Measurements from ENCODE around the gene LTBP3. TPM values are rescaled to one million over a fixed set of nuclear protein-coding genes. Genes with fewer than 3 reads are reported as not detected.

The LTBP3 gene
- total and polyA plus RNA-seq, 2 of the 13 experiments (the other 11 are each of a cell fraction or from before 2014, with no cell fraction given) = 12.2 to 68.1 TPM

GRCh38 chr11:65504674-65505465 is 53.3 kb downstream of the LTBP3 start:
- H3K36me3 ChIP-seq (replicated peaks in 1 of 2; ENCODE audit: control insufficient read depth in 1 of 2, insufficient read depth in 2 of 2, low read length in 2 of 2) = peaks cover 6 to 40% of the 10 kb centered on the region in 2 experiments
- H4K20me1 ChIP-seq (ENCODE audit: insufficient read depth, low read length) = peaks cover 76% of the 10 kb centered on the region
- H3K4me3 ChIP-seq (replicated peaks in 1 of 3; ENCODE audit: insufficient read depth in 1 of 3, low read depth in 2 of 3, low read length in 3 of 3) = peak overlapping the region; percentile 85 to 93 (median 89); a peak in 5 of 6 replicates
- no peak overlapping the region for H3K27ac ChIP-seq (ENCODE audit: extremely low read length, insufficient read depth, low read length)
- ChIA-PET POLR2A (interaction anchor here (0.9 to 27.3 kb wide), 13 partner anchors 6 to 147 kb away, joined by 3 to 1590 read pairs (median 10); partner anchors contain the start of genes FRMD8, MALAT1, NEAT1 and SCYL1), CTCF (ENCODE audit: low intra/inter-chr PET ratio, low total read pairs) (no interaction called here)
- intact Hi-C loops (cut with micrococcal nuclease; ENCODE audit: unreplicated experiment) = no loop called here
- H3K79me2 ChIP-seq (ENCODE audit: insufficient read depth, low read length) = peaks cover 63% of the 10 kb centered on the region
- H2AFZ ChIP-seq (ENCODE audit: low read length) = no peak overlapping the region
- no peak for ATAC-seq
- H3K4me1 ChIP-seq (ENCODE audit: insufficient read depth, low read length) = peaks cover 63% of the 10 kb centered on the region
- H3K27me3 ChIP-seq (ENCODE audit: control insufficient read depth in 1 of 2, insufficient read depth in 2 of 2, low read length in 2 of 2) = no peaks in the 10 kb centered on the region; a peak in 2 of 5 replicates
- FAIRE-seq = no peak
- peak overlapping the region; percentile 42; the same call in 1 of the 2 replicates for H3K9ac ChIP-seq (ENCODE audit: insufficient read depth, low read depth, low read length)
- 74% methylated on average over 8 of the region's 8 CpGs for WGBS (ENCODE audit: low lambda C conversion rate)
- TSS peak; percentile 5 for BruUV-seq (replicated peaks)
- in situ Hi-C loops (cut with HindIII; ENCODE audit: extremely low pct_ligation_motif_present, low pct_unique_long_range_greater_than_20kb) = loop anchor here (5.0 to 10.0 kb wide), 2 partner anchors 33 to 50 kb away; no protein-coding TSS in a partner anchor
- DNase-seq (ENCODE audit: low spot score) = no peak
- H3K9me3 ChIP-seq (ENCODE audit: low read length) = no peaks in the 10 kb centered on the region
- peak overlapping the region; percentile 78 for H3K4me2 ChIP-seq (ENCODE audit: low read depth, low read length)
- TF ChIP-seq, protein P1, sequence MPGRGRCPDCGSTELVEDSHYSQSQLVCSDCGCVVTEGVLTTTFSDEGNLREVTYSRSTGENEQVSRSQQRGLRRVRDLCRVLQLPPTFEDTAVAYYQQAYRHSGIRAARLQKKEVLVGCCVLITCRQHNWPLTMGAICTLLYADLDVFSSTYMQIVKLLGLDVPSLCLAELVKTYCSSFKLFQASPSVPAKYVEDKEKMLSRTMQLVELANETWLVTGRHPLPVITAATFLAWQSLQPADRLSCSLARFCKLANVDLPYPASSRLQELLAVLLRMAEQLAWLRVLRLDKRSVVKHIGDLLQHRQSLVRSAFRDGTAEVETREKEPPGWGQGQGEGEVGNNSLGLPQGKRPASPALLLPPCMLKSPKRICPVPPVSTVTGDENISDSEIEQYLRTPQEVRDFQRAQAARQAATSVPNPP (CRISPR knock-in tag; IDR thresholded peaks at IDR 0.05) = no peak
- TF ChIP-seq, protein P2, sequence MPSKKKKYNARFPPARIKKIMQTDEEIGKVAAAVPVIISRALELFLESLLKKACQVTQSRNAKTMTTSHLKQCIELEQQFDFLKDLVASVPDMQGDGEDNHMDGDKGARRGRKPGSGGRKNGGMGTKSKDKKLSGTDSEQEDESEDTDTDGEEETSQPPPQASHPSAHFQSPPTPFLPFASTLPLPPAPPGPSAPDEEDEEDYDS (CRISPR knock-in tag; IDR thresholded peaks at IDR 0.05) = no peak
- peak; percentile 68 for TF ChIP-seq RBFOX2 (IDR thresholded peaks at IDR 0.05; ENCODE audit: low read depth, low read length)
- TF ChIP-seq RBM22 (optimal IDR thresholded peaks at IDR 0.05; ENCODE audit: low read length) = peak; percentile 10
- TF ChIP-seq MAFF (IDR thresholded peaks at IDR 0.05; ENCODE audit: low read depth, low read length) = no peak
- no peak for TF ChIP-seq ZNF329 (CRISPR knock-in tag; IDR thresholded peaks at IDR 0.05; ENCODE audit: low read depth)
- peak; percentile 20; the same call in 1 of the 2 replicates for TF ChIP-seq PAF1 (CRISPR knock-in tag; IDR thresholded peaks at IDR 0.05)
- TF ChIP-seq THAP9 (CRISPR knock-in tag; IDR thresholded peaks at IDR 0.05; ENCODE audit: borderline replicate concordance) = no peak
- TF ChIP-seq, protein P3, sequence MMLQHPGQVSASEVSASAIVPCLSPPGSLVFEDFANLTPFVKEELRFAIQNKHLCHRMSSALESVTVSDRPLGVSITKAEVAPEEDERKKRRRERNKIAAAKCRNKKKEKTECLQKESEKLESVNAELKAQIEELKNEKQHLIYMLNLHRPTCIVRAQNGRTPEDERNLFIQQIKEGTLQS (CRISPR knock-in tag; IDR thresholded peaks at IDR 0.05) = no peak
- TF ChIP-seq GFI1 (CRISPR knock-in tag; IDR thresholded peaks at IDR 0.05; ENCODE audit: borderline replicate concordance) = no peak
- TF ChIP-seq ZNF441 (CRISPR knock-in tag; IDR thresholded peaks at IDR 0.05; ENCODE audit: borderline replicate concordance) = no peak
- no peak for TF ChIP-seq MEIS2 (CRISPR knock-in tag; IDR thresholded peaks at IDR 0.05)
- no peak for TF ChIP-seq ZNF547 (CRISPR knock-in tag; IDR thresholded peaks at IDR 0.05)
- TF ChIP-seq ZNF331 (CRISPR knock-in tag; IDR thresholded peaks at IDR 0.05) = no peak
- peak; percentile 33 for TF ChIP-seq POLR2G (IDR thresholded peaks at IDR 0.05; ENCODE audit: low read depth, low read length)
- no peak for TF ChIP-seq NCOR1 (IDR thresholded peaks at IDR 0.05; ENCODE audit: borderline replicate concordance, low read length)
- peak; percentile 54 for TF ChIP-seq AGO2 (optimal IDR thresholded peaks at IDR 0.05; ENCODE audit: low read depth, low read length)
- no peak for TF ChIP-seq ZSCAN29 (CRISPR knock-in tag; conservative IDR thresholded peaks at IDR 0.05)
- no peak for TF ChIP-seq SNAI1 (CRISPR knock-in tag; IDR thresholded peaks at IDR 0.05; ENCODE audit: borderline replicate concordance)
- TF ChIP-seq ARNT2 (CRISPR knock-in tag; IDR thresholded peaks at IDR 0.05; ENCODE audit: low read depth) = no peak
